DOHH2 (cell line): ENCODE measurements around the gene ZNF746.

Source experiments
- CTCF ChIP-seq: fragments of 200-600 bp; sonication (generic); IDR thresholded peaks from one replicate; pipeline ENCODE4 v1.5.1; 2014; ENCODE audit warnings: antibody characterized with exemption, mild to moderate bottlenecking, low read depth, low read length; ENCODE audit not compliant: poor library complexity, severe bottlenecking
- EZH2phosphoT487 ChIP-seq: fragments of 200-600 bp; sonication (generic); IDR thresholded peaks from 2 replicates; pipeline ENCODE4 v1.6.1; 2017; ENCODE audit warnings: borderline replicate concordance, mild to moderate bottlenecking, antibody characterized with exemption, low read length, moderate library complexity, mixed read lengths

GRCh38 chr7:149494738-149495368 lies 2.8 kb downstream of the ZNF746 start:
- no peak for TF ChIP-seq CTCF
- TF ChIP-seq EZH2phosphoT487 = no peak
